ENCODE results near the gene PAQR9.

The PAQR9 gene

DNA sequence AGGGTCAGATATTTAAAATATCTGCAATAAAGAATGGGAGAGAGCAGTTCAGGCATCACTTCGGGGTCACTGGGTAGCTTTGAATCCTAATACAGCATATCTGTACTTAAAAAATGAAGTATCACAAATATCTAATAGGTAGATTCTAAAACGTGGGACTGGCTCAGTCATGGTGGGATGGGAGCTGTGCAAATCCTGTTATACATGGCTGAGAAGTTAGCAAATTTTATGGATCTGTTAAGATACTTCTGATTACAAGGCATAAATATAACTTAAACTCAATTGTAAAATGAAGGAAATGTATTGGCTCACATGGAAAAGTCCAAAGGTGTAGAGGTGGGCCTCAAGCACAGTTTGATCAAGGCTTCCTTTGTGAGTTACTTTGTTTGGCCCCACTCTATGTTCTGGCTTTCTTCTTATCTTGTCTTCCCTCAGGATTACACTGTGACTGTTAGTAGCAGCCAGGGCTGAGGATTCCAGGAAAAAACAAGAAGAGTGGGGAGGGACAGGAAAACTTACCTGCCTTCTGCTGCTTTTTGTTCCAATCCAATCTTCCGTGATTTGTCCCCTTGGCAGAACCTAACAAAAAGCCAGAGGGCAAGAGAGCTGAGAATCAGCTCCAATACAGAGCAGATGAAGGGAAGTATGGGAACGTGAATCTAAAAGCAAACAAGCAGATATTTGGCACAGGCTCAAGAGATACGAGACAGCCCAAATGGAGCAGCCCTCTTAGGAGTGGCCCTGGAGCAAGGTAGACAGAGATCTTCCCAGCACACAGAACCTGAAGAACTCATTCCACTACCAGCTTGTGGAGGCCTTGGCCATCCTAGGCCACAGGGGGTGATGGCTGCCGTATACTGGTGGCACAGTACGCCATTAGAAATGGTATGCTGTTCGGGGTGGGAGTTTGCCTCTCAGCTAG, 10.9 kb downstream of the PAQR9 start:
- Mint-ChIP-seq H3K4me3 (no peak overlapping the region), H3K9me3 (no peaks in the 10 kb centered on the region), H3K27me3 (ENCODE audit: low read depth, poor library complexity) (peaks cover 10% of the 10 kb centered on the region), H3K36me3 (ENCODE audit: low read depth) (no peaks in the 10 kb centered on the region), H3K4me1 (peaks cover 29% of the 10 kb centered on the region), H3K27ac (no peak overlapping the region)
- no peak for DNase-seq
- no peak for TF ChIP-seq CTCF (IDR thresholded peaks at IDR 0.05)

DNA sequence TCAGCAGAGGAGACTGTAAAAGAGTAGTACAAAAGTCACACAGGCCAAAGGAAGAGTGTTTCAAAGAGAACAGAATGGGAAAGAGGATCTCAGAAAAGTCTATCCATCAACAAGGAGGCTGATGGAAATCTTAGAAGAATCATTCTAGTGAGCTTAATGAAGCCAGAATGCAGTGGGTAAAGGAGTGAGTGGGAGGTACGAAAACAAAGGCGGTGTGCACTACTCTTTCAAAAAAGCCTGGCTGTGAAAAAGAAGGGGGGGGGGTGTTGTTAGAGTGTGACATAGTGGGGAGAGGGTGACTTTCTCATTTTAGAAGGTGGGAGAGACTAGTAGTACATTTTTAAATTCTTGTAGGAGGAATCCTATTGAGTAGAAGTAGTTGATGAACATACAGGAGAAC, 11.7 kb downstream of the PAQR9 start:
- H3K27me3 Mint-ChIP-seq (ENCODE audit: low read depth, poor library complexity) = peaks cover 6% of the 10 kb centered on the region
- H3K27ac Mint-ChIP-seq = peak overlapping the region; percentile 52
- no peak for TF ChIP-seq CTCF (IDR thresholded peaks at IDR 0.05)
- no peaks in the 10 kb centered on the region for H3K36me3 Mint-ChIP-seq (ENCODE audit: low read depth)
- H3K9me3 Mint-ChIP-seq = no peaks in the 10 kb centered on the region
- H3K4me3 Mint-ChIP-seq = no peak overlapping the region
- H3K4me1 Mint-ChIP-seq = peaks cover 23% of the 10 kb centered on the region
- DNase-seq = no peak

DNA sequence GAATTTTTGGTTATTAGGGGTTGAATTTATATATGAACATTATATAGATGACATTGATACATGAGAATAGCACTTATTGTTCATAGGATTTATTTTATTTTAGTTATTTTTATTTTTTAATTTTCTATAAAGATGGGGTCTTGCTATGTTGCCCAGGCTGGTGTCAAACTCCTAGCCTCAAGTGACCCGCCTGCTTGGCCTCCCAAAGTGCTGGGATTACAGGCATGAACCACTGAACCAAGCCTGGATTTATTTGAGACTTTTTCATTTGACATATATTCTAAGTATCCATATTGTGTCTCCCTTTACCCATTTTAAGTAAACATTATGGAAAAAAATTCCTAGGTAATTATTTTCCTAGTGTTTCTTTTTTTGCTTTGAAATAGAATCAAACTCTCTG, 12.5 kb downstream of the PAQR9 start:
- peaks cover 6% of the 10 kb centered on the region for H3K27me3 Mint-ChIP-seq (ENCODE audit: low read depth, poor library complexity)
- H3K36me3 Mint-ChIP-seq (ENCODE audit: low read depth) = no peaks in the 10 kb centered on the region
- H3K4me3 Mint-ChIP-seq = no peak overlapping the region
- peaks cover 23% of the 10 kb centered on the region for H3K4me1 Mint-ChIP-seq
- H3K27ac Mint-ChIP-seq = no peak overlapping the region
- H3K9me3 Mint-ChIP-seq = no peaks in the 10 kb centered on the region
- no peak for DNase-seq
- no peak for TF ChIP-seq CTCF (IDR thresholded peaks at IDR 0.05)

GRCh38 chr3:142947799-142948575, 15.5 kb downstream of the PAQR9 start:
- Mint-ChIP-seq H3K9me3 (no peaks in the 10 kb centered on the region), H3K36me3 (ENCODE audit: low read depth) (no peaks in the 10 kb centered on the region), H3K27ac (no peak overlapping the region), H3K4me3 (no peak overlapping the region), H3K4me1 (peaks cover 20% of the 10 kb centered on the region), H3K27me3 (ENCODE audit: low read depth, poor library complexity) (peaks cover 3% of the 10 kb centered on the region)
- DNase-seq = no peak
- TF ChIP-seq CTCF (IDR thresholded peaks at IDR 0.05) = no peak

- peaks cover 20% of the 10 kb centered on the region for H3K4me1 Mint-ChIP-seq
- no peak overlapping the region for H3K4me3 Mint-ChIP-seq
- no peak overlapping the region for H3K27ac Mint-ChIP-seq
- H3K36me3 Mint-ChIP-seq (ENCODE audit: low read depth) = no peaks in the 10 kb centered on the region
- H3K9me3 Mint-ChIP-seq = no peaks in the 10 kb centered on the region
- H3K27me3 Mint-ChIP-seq (ENCODE audit: low read depth, poor library complexity) = peaks cover 3% of the 10 kb centered on the region
- TF ChIP-seq CTCF (IDR thresholded peaks at IDR 0.05) = no peak
- DNase-seq = no peak
These were observed 16.1 kb downstream of the PAQR9 start for GRCh38 chr3:142947352-142947751.

Data from nephron progenitor cell (in vitro differentiated cells).